Mesothelial cell of epicardium (in vitro differentiated cells): Measurements from ENCODE around the gene RAPGEF4. TPM values are rescaled to one million over a fixed set of nuclear protein-coding genes. Genes with fewer than 3 reads are reported as not detected.
A peak's percentile ranks its signal among the peaks of the same experiment; 100 is the strongest.

Experiments used
- DNase-seq, 2 experiments: peaks; one replicate each; pipeline ENCODE4 v3.0.0; 2021; ENCODE audit warnings: low spot score in 2 of 2; ENCODE audit not compliant: unreplicated experiment in 2 of 2
- H3K27ac Mint-ChIP-seq: 2 replicates; pipeline ENCODE4 v1.8.0; 2021; ENCODE audit warnings: mixed read lengths
- H3K27me3 Mint-ChIP-seq: 2 replicates; pipeline ENCODE4 v1.8.0; 2021; ENCODE audit warnings: low read depth, mixed read lengths
- H3K36me3 Mint-ChIP-seq: 2 replicates; pipeline ENCODE4 v1.8.0; 2021; ENCODE audit warnings: mixed read lengths
- H3K4me1 Mint-ChIP-seq: 2 replicates; pipeline ENCODE4 v1.8.0; 2021; ENCODE audit warnings: mixed read lengths
- H3K4me3 Mint-ChIP-seq: 2 replicates; pipeline ENCODE4 v1.8.0; 2021; ENCODE audit warnings: mild to moderate bottlenecking, moderate library complexity, mixed read lengths
- H3K9me3 Mint-ChIP-seq: 2 replicates; pipeline ENCODE4 v1.8.0; 2021; ENCODE audit warnings: mixed read lengths
- total RNA-seq: library from RNA; stranded (reverse); gene quantifications from 3 replicates; pipeline ENCODE4 v1.2.1, GENCODE V29; 2021
- TF ChIP-seq, protein P1 (sequence below): fragments of 200-600 bp; sonication (generic); IDR thresholded peaks from one replicate; pipeline ENCODE4 v1.5.0; 2021; ENCODE audit warnings: antibody characterized with exemption; ENCODE audit not compliant: unreplicated experiment

RAPGEF4 gene
- total RNA-seq, 1 donor from 2014 or later, result 24.7 TPM

DNA sequence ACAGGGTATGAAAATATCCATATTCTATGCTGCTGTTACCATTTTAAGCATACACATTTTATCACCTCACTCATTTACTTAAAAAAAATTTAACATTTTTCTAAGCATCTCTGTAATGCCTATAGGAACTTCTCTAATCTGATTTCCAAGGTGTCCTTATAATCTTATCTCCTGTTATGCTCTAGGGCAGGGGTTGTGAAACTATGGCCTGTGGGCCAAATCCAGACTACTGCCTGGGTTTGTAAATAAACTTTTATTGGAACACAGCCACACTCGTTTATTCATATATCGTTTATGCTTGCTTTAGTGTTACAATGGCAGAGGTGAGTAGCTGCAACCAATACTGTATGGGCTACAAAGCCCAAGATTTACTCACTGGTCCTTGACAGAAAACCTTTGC is 151.6 kb downstream of the RAPGEF4 start:
- Mint-ChIP-seq H3K27me3 (no peaks in the 10 kb centered on the region), H3K9me3 (no peaks in the 10 kb centered on the region), H3K4me1 (peaks cover 33% of the 10 kb centered on the region), H3K4me3 (no peak overlapping the region), H3K27ac (no peak overlapping the region), H3K36me3 (peaks cover 11% of the 10 kb centered on the region)
- no peak for DNase-seq
- TF ChIP-seq, protein P1, sequence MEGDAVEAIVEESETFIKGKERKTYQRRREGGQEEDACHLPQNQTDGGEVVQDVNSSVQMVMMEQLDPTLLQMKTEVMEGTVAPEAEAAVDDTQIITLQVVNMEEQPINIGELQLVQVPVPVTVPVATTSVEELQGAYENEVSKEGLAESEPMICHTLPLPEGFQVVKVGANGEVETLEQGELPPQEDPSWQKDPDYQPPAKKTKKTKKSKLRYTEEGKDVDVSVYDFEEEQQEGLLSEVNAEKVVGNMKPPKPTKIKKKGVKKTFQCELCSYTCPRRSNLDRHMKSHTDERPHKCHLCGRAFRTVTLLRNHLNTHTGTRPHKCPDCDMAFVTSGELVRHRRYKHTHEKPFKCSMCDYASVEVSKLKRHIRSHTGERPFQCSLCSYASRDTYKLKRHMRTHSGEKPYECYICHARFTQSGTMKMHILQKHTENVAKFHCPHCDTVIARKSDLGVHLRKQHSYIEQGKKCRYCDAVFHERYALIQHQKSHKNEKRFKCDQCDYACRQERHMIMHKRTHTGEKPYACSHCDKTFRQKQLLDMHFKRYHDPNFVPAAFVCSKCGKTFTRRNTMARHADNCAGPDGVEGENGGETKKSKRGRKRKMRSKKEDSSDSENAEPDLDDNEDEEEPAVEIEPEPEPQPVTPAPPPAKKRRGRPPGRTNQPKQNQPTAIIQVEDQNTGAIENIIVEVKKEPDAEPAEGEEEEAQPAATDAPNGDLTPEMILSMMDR, result no peak

GRCh38 chr2:172888714-172889669 is 153.3 kb downstream of the RAPGEF4 start:
- Mint-ChIP-seq H3K36me3 (no peaks in the 10 kb centered on the region), H3K27ac (peak overlapping the region; percentile 80), H3K9me3 (no peaks in the 10 kb centered on the region), H3K4me1 (peaks cover 40% of the 10 kb centered on the region), H3K4me3 (no peak overlapping the region), H3K27me3 (no peaks in the 10 kb centered on the region)
- DNase-seq, result no peak
- TF ChIP-seq, protein P1, result no peak

DNA sequence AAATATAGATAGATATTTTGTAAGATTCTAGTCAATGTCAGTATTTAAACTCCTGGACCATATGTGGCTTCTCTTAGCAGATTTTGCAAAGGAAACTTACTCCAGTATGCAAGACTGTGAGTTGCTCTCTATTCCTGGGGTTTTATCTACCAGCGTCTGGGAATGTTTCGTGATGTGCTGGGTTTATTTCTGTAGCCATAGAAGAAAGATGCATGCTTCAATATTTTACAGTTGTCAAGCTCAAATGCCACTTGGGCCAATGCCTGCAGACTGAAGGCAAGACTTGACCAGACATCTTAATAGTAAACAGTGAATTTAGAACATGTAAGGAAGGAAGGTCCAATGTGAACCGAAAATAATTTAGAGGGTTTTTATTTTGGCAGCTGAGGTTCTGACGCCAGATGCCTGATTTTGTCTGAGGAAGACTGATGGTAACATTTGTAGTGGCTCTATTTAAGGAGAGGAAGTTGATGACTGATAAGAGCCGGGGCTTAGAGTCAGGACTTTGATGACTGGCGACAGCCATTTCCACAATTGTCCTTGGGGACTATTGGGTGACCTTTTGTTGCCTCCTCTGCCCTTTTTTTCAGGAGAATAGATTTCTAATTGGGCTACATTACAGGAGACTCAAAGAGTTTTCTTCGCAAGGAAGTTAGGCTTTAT is 154.3 kb downstream of the RAPGEF4 start:
- Mint-ChIP-seq H3K36me3 (no peaks in the 10 kb centered on the region), H3K4me1 (peaks cover 49% of the 10 kb centered on the region), H3K27me3 (no peaks in the 10 kb centered on the region), H3K27ac (peak overlapping the region; percentile 48), H3K9me3 (no peaks in the 10 kb centered on the region), H3K4me3 (no peak overlapping the region)
- TF ChIP-seq, protein P1, result no peak
- no peak for DNase-seq

DNA sequence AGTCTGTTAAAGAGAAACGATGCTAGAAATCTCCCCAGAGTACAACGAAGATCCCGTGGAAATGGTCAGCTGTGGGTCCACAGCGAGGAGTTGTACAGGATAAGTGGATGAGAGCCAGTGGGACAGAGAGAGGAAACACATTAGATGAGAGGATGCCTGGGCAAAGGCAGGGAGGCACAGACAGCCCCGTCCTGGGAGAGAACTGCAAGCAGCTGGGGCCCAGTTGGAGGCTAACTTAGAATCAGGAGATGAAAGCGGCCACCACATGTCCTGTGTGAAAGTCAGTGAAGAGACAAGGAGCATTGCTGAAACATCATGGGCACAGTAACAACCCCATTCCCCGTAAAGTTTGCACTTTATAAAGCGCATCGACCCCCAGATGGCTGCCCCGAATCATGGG is 157.5 kb downstream of the RAPGEF4 start:
- H3K27ac Mint-ChIP-seq, result no peak overlapping the region
- H3K4me3 Mint-ChIP-seq, result no peak overlapping the region
- no peak for DNase-seq
- no peaks in the 10 kb centered on the region for H3K27me3 Mint-ChIP-seq
- H3K9me3 Mint-ChIP-seq, result no peaks in the 10 kb centered on the region
- H3K4me1 Mint-ChIP-seq, result peaks cover 50% of the 10 kb centered on the region
- TF ChIP-seq, protein P1, result no peak
- H3K36me3 Mint-ChIP-seq, result no peaks in the 10 kb centered on the region

GRCh38 chr2:172893671-172894070 is 158.0 kb downstream of the RAPGEF4 start:
- Mint-ChIP-seq H3K4me1 (peaks cover 44% of the 10 kb centered on the region), H3K9me3 (no peaks in the 10 kb centered on the region), H3K27ac (no peak overlapping the region), H3K27me3 (no peaks in the 10 kb centered on the region), H3K36me3 (no peaks in the 10 kb centered on the region), H3K4me3 (no peak overlapping the region)
- DNase-seq, result no peak
- TF ChIP-seq, protein P1, result no peak
